Testis (tissue), 2 donors: ENCODE measurements around the gene DONSON.

Source experiments
- CTCF ChIP-seq, 3 experiments: fragments of 450-650 bp in 2 of 3; fragments of 200-600 bp in 1 of 3; sonication (generic) in 1 of 3; IDR thresholded peaks; one replicate each; pipeline ENCODE4 v1.5.1; 2016 to 2019; ENCODE audit warnings: antibody characterized with exemption in 3 of 3, mild to moderate bottlenecking in 2 of 3, moderate library complexity in 1 of 3
- POLR2A ChIP-seq: fragments of 450-650 bp; IDR thresholded peaks from one replicate; pipeline ENCODE4 v1.6.1; 2017; ENCODE audit warnings: antibody characterized with exemption, mild to moderate bottlenecking, moderate library complexity

DNA sequence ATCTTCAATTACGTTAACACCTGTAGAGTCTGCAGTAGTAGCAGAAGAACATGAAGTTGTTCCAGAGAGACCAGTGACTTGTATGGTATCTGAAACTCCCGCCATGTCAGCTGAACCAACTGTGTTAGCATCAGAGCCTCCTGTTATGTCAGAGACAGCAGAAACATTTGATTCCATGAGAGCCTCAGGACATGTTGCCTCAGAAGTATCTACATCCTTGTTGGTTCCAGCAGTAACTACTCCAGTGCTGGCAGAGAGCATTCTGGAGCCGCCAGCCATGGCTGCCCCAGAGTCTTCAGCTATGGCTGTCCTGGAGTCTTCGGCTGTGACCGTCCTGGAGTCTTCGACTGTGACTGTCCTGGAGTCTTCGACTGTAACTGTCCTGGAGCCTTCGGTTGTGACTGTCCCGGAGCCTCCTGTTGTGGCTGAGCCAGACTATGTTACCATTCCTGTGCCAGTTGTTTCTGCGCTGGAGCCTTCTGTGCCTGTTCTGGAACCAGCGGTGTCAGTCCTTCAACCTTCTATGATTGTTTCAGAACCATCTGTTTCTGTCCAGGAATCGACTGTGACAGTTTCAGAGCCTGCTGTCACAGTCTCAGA is 35.4 kb downstream of the DONSON start:
- TF ChIP-seq CTCF (IDR thresholded peaks at IDR 0.05) (no peak), POLR2A (no peak)
